ENCODE data around the gene FAM120B. TPM values are rescaled to one million over a fixed set of nuclear protein-coding genes. Genes with fewer than 3 reads are reported as not detected.
"Not testable (repeated sequence)": the region's sequence is repeated elsewhere in the genome, so short reads cannot be mapped to it uniquely, and the experiment has no call there.

FAM120B gene
- polyA plus RNA-seq, 4 donors = 33.2 to 41.5 (median 40.0) TPM

DNA sequence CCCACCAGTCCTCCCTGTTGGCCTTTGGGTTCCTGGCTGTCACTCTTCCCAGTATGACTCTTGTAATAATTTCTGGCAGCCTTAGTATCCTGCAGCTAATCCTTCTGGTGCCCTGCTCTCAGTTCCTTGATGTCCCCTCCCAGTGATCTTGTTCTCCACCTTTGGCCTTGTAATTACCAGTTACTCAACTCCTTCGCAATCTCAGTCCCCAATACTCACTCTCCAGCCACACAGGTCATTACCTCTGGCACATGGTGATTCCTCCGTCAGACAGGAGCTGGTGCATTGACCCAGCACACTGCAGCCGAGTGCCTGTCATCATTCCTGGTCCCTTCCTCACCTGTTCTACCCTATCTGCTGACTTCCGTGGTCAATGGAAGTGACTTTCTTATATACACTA lies 101.4 kb downstream of the FAM120B start:
- DNase-seq (ENCODE audit: low read depth in 4 of 4, low spot score in 3 of 4) = no peak

DNA sequence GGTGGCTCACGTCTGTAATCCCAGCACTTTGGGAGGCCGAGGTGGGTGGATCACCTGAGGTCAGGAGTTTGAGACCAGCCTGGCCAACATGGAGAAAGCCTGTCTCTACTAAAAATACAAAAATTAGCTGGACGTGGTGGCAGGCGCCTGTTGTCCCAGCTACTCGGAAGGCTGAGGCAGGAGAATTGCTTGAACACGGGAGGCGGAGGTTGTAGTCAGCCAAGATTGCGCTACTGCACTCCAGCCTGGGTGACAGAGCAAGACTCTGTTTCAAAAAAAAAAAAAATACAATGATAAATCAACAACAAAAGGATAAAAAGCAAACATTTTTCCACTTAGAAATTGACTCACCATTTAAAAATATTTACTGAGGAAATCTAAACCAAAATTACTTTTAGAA lies 103.2 kb downstream of the FAM120B start:
- not testable (repeated sequence) for DNase-seq (ENCODE audit: low read depth in 4 of 4, low spot score in 3 of 4)

GRCh38 chr6:170410241-170410640 lies 103.7 kb downstream of the FAM120B start:
- no peak for DNase-seq (ENCODE audit: low read depth in 4 of 4, low spot score in 3 of 4)

- no peak for DNase-seq (ENCODE audit: low read depth in 4 of 4, low spot score in 3 of 4)
These were observed 108.8 kb downstream of the FAM120B start for GRCh38 chr6:170415318-170415717.

GRCh38 chr6:170416303-170416702 lies 109.7 kb downstream of the FAM120B start:
- no peak for DNase-seq (ENCODE audit: low read depth in 4 of 4, low spot score in 3 of 4)

DNA sequence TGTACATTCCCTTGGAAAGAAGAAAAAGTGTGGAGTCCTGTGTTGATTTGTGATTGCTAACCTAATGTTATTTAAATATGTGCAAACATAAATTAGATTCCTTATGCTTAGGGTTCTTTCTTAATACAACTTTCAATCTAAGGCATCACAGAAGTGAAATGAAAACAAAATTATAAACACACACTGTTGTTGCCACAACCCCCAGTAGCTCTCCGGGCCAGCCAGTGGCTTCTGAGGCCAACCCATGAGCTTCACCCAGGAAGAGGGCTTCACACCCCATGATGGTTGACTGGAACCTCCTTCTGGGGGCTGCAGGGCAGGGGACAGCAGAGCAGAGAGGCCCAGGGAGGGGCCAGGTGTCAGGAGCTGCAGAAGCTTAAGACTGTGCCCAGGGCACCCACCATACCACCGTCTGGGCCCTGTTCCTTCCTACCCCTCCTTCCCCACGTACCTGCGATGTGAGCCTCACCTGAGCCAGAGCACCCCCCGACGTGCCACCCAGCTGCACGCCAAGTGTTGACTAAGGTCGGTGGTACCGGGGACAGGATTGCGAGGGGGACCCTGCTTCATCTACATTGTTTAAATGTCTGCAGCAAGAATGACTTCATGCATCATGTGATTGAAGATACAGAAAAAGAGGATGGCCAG lies 110.5 kb downstream of the FAM120B start:
- DNase-seq (ENCODE audit: low read depth in 4 of 4, low spot score in 3 of 4) = no peak

DNA sequence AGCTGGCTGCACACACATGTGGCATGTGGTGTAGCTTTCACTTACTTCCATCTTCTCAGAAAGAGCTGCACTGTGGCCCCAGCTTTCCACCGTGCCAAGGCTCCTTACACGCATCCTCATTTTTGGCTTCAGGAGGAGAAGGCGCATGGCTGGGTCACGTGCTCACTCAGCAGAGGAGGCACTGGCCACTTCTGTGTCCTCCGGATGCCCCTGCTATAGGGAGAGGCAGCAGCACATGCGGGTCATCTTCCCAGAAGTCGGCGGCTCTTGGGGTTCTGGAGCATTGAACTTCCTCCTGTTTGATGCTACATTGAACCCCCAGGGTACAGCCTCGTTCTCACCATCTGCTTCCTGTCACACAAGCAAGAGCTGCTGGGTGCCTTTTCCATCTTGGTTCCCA lies 111.3 kb downstream of the FAM120B start:
- DNase-seq (ENCODE audit: low read depth in 4 of 4, low spot score in 3 of 4) = no peak

- no peak for DNase-seq (ENCODE audit: low read depth in 4 of 4, low spot score in 3 of 4)
These were observed 113.7 kb downstream of the FAM120B start for GRCh38 chr6:170420283-170420682.

DNA sequence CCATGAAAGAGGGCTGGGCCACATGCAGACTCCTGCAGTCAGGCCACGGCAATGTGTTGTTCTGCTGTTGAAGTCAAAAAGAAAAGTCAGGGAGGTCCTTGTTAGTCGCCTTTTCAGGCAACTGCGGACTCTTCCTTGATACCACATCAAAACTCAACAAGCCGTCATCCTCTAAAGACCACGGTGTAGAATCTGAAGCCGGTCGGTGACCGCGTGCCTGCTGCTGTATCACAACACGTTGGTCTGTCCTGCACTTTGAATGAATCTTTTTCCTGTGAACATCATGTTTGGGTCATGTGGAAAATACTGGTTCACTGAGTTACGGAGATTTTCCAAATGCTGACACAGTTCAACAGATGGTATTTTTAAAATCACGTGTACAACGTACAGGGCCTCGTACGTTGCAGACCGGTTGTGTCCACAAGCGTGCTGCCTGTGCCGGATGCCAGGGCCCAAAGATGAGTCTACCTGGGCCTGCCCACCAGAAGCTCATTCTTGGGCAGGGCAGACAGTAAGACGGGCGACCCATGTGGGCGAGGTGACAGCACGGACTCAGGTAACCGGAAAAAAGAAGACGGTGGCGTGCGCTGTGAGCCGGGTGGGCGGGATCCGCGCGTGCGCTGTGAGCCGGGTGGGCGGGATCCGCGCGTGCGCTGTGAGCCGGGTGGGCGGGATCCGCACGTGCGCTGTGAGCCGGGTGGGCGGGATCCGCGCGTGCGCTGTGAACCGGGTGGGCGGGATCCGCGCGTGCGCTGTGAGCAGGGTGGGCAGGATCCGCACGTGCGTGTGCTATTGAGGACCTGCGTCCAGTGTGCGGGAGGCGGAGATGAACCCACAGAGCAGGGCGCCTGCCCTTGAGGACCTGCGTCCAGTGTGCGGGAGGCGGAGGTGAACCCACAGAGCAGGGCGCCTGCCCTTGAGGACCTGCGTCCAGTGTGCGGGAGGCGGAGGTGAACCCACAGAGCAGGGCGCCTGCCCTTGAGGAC lies 114.5 kb downstream of the FAM120B start:
- no peak for DNase-seq (ENCODE audit: low read depth in 4 of 4, low spot score in 3 of 4)

DNA sequence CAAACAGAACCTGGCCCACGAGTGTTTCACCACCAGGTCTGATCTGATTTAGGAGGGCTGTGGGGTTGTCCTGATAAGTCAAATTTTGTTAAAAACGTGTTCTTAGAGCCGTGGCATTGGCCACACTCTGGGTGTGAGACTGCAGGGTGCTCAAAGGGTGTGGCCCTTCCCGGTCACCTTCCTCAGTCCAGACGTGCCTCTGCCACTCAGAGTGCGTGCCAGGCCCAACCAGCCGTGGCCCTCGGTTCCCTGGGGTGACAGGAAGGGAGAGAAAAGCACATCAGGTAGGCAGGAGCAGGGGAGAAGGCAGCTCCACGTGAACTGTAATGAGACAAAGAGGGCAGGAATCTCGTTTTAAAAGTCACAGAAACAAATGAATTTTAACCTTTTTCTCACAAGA lies 115.4 kb downstream of the FAM120B start:
- DNase-seq (ENCODE audit: low read depth in 4 of 4, low spot score in 3 of 4) = no peak

GRCh38 chr6:170423030-170423429 lies 116.5 kb downstream of the FAM120B start:
- no peak for DNase-seq (ENCODE audit: low read depth in 4 of 4, low spot score in 3 of 4)

GRCh38 chr6:170423814-170424603 lies 117.5 kb downstream of the FAM120B start:
- no peak for DNase-seq (ENCODE audit: low read depth in 4 of 4, low spot score in 3 of 4)

DNA sequence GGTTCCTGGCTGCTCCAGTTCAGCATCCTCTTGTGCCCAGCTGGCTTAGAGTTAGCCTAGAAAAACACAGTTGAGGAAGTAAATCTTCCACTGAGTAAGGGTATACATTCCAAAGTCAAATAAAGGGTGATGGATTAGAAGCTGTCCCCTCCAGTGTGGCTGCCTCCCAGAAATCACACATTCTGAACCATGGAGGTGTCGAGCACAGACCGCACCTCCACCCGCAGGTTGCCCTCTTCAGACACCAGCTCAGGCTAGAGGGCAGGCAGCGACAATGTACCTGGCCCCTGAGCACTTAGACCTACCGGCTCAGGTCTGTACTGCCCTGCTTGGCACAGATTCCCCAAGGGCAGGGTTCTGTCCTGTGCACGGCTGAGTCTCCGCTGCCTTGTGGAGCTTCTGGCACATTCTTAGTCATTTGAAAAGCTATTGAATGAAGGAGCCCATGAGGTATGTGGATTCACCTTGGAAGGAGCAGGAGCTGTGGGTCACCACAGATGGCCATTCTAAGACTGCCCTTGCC lies 118.1 kb downstream of the FAM120B start:
- no peak for DNase-seq (ENCODE audit: low read depth in 4 of 4, low spot score in 3 of 4)

GRCh38 chr6:170429450-170429849 lies 122.9 kb downstream of the FAM120B start:
- DNase-seq (ENCODE audit: low read depth in 4 of 4, low spot score in 3 of 4) = no peak

DNA sequence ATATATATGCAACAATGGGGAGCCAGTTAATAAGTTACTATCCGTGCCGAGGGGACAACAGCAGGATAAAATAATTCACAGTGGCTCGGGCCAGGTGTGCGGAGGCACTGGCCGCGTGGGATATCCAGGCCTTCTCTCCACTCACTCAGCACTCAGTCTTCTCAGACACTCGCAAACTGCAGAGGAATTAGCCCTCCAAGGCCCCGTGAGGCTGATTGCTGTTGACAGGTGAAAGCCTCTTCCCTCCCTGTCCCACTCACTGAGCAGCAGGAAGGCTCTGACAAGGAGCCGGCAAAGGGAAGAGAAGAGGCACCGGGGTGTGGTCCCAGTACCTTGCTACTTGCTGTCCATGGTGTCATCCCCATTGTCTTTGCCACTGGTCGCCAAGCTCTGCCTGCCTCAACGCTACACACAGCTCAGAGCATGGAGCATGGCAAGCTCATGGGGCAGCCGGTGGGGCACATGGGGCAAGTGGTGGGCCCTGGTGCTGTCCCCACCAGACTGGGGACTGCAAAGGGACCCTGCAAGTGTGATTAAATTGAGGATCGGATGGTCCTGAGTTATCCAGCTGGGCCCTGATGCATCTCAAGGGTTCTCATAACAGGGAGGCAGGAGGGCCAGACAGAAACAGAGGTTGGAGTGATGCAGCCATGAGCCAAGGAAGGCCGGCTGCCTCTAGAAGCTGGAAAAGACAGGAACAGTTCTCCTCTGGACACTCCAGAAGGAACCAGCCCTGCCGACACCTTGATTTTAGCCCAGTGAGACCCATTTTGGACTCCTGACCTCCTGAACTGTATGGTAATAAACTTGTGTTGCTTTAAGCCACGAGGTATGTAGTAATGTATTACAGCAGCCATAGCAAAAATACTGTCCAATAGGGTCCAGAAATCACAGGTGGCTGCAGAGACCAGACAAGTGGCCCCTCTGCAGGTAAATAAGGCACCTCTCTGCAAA lies 126.9 kb downstream of the FAM120B start:
- DNase-seq (ENCODE audit: low read depth in 4 of 4, low spot score in 3 of 4) = no peak

- no peak for DNase-seq (ENCODE audit: low read depth in 4 of 4, low spot score in 3 of 4)
These were observed 127.7 kb downstream of the FAM120B start for GRCh38 chr6:170434117-170434820.

- no peak for DNase-seq (ENCODE audit: low read depth in 4 of 4, low spot score in 3 of 4)
These were observed 128.2 kb downstream of the FAM120B start for GRCh38 chr6:170434821-170435155.

DNA sequence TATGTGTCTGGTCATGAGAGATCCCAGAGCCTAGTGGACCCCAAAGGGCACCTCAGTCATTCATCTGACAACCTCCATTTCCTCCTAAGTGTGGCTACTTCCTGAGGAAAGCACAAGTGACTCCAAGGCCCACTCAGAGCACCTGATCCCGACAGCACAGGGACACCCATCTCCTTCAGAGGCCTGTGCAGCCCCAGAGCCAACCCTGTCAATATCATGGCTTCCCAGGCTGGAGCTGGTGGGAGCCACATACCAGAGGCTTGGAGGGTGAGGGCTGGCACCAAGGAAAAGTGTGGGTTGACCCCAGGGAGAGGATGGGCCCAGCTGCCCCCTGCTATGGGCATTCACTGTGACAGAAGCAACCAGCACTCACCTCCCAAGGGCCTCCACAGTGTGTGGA lies 129.2 kb downstream of the FAM120B start:
- DNase-seq (ENCODE audit: low read depth in 4 of 4, low spot score in 3 of 4) = no peak

GRCh38 chr6:170436209-170436809 lies 129.8 kb downstream of the FAM120B start:
- DNase-seq (ENCODE audit: low read depth in 4 of 4, low spot score in 3 of 4) = no peak
